T-helper 9 cell (primary cell): ENCODE results near the gene STK36.
"Not testable (repeated sequence)": the region's sequence is repeated elsewhere in the genome, so short reads cannot be mapped to it uniquely, and the experiment has no call there.

ENCODE experiments used
- DNase-seq: peaks from one replicate; pipeline ENCODE4 v3.0.0-alpha.2; 2020

Gene STK36

GRCh38 chr2:218663901-218664300 is 8.0 kb upstream of the STK36 start:
- DNase-seq: no peak

GRCh38 chr2:218664653-218665052 is 7.2 kb upstream of the STK36 start:
- DNase-seq: no peak

GRCh38 chr2:218671097-218671653 is 711 bp upstream of the STK36 start:
- DNase-seq: no peak

- no peak for DNase-seq
Measured at GRCh38 chr2:218679119-218679518, 7.2 kb downstream of the STK36 start.

- DNase-seq: no peak
Measured at GRCh38 chr2:218680061-218680460, 8.2 kb downstream of the STK36 start.

GRCh38 chr2:218687400-218688060 is 15.6 kb downstream of the STK36 start:
- not testable (repeated sequence) for DNase-seq

GRCh38 chr2:218691234-218691633 is 19.3 kb downstream of the STK36 start:
- no peak for DNase-seq

- no peak for DNase-seq
Measured at GRCh38 chr2:218694405-218695145, 22.7 kb downstream of the STK36 start.

- no peak for DNase-seq
Measured at GRCh38 chr2:218698885-218699284, 27.0 kb downstream of the STK36 start.

GRCh38 chr2:218701806-218702205 is 29.9 kb downstream of the STK36 start:
- DNase-seq: no peak

- DNase-seq: no peak
Measured at GRCh38 chr2:218703341-218703740, 31.5 kb downstream of the STK36 start.

- DNase-seq: no peak
Measured at GRCh38 chr2:218708086-218708485, 36.2 kb downstream of the STK36 start.

GRCh38 chr2:218709908-218710307 is 38.0 kb downstream of the STK36 start:
- no peak for DNase-seq

- peak; percentile 1 for DNase-seq
Measured at GRCh38 chr2:218710334-218710686, 38.4 kb downstream of the STK36 start.

- peak; percentile 99 for DNase-seq
Measured at GRCh38 chr2:218710687-218711549, 39.0 kb downstream of the STK36 start, which contains the start of gene TTLL4. TSS of gene TTLL4 (plus strand) at chr2:218710835. CDS start at chr2:218737677, 26,842 bp downstream.

GRCh38 chr2:218711550-218711929 is 39.7 kb downstream of the STK36 start:
- no peak for DNase-seq

- DNase-seq: no peak
Measured at GRCh38 chr2:218713922-218714321, 42.0 kb downstream of the STK36 start.

GRCh38 chr2:218716070-218716469 is 44.2 kb downstream of the STK36 start:
- DNase-seq: no peak

GRCh38 chr2:218717262-218717661 is 45.4 kb downstream of the STK36 start:
- no peak for DNase-seq

- no peak for DNase-seq
Measured at GRCh38 chr2:218718058-218718457, 46.2 kb downstream of the STK36 start.

- DNase-seq: no peak
Measured at GRCh38 chr2:218719457-218719856, 47.6 kb downstream of the STK36 start.

GRCh38 chr2:218720048-218721041 is 48.5 kb downstream of the STK36 start:
- no peak for DNase-seq
